Measurements from ENCODE around the gene ETV6. TPM values are rescaled to one million over a fixed set of nuclear protein-coding genes. Genes with fewer than 3 reads are reported as not detected.
"Not testable (repeated sequence)": the region's sequence is repeated elsewhere in the genome, so short reads cannot be mapped to it uniquely, and the experiment has no call there.

The ETV6 gene
- total RNA-seq, 1 donor, result 11.2 TPM

DNA sequence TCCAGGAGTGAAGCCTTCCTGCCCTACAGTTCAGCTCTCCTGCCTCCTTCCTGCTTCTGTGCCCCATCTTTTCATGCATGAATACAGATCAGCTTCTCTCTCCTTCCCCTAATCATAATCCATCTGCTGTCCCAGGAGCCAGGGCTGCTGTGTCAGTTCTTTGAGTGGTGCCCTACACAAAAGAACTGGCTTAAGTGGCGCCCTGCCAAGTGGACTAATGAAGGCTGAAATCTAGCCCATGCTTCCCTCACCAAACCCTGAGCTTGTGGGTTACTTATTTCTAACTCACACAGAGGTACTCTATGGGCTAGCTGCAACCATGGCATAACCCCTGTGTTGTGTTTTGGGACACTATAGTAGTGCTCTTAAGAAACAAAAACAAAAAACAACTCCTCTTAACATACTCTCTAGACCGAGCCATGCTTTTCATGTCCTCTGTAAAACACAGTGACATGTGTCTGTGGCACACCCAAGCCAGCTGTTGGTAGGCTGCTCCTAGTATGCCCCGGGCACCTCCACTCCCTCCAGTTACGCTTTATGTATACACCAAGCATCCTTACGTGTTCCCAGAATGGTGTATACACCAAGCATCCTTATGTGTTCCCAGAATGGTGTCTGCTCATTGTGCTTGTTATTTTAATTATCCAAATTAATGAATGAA lies 19.3 kb upstream of the ETV6 start:
- DNase-seq (ENCODE audit: low read depth), result no peak
- TF ChIP-seq, protein P1, sequence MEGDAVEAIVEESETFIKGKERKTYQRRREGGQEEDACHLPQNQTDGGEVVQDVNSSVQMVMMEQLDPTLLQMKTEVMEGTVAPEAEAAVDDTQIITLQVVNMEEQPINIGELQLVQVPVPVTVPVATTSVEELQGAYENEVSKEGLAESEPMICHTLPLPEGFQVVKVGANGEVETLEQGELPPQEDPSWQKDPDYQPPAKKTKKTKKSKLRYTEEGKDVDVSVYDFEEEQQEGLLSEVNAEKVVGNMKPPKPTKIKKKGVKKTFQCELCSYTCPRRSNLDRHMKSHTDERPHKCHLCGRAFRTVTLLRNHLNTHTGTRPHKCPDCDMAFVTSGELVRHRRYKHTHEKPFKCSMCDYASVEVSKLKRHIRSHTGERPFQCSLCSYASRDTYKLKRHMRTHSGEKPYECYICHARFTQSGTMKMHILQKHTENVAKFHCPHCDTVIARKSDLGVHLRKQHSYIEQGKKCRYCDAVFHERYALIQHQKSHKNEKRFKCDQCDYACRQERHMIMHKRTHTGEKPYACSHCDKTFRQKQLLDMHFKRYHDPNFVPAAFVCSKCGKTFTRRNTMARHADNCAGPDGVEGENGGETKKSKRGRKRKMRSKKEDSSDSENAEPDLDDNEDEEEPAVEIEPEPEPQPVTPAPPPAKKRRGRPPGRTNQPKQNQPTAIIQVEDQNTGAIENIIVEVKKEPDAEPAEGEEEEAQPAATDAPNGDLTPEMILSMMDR (IDR thresholded peaks at IDR 0.05; ENCODE audit: insufficient read depth, low read depth, low read length), result no peak
- H3K4me3 ChIP-seq (ENCODE audit: low read depth, low read length), result no peak overlapping the region

DNA sequence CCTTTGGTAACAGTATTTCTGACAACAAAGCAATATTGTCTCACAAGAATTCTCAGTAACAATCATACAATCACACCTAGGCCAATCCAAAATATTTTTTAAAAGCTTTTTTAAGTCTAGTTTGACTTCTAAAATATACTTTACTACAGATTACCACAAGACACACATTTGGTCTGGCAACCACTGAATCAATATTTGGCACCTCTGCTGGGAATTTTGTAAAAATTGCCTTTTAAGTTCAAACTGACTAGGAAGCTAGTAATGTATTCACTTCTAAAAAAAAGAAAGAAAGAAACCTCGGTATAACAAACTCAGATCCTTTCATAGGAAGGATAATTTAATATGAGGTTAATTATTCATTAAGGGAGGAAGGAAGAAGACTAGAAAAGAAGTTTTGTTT lies 18.2 kb upstream of the ETV6 start:
- H3K4me3 ChIP-seq (ENCODE audit: low read depth, low read length), result no peak overlapping the region
- DNase-seq (ENCODE audit: low read depth), result no peak
- TF ChIP-seq, protein P1 (IDR thresholded peaks at IDR 0.05; ENCODE audit: insufficient read depth, low read depth, low read length), result no peak

DNA sequence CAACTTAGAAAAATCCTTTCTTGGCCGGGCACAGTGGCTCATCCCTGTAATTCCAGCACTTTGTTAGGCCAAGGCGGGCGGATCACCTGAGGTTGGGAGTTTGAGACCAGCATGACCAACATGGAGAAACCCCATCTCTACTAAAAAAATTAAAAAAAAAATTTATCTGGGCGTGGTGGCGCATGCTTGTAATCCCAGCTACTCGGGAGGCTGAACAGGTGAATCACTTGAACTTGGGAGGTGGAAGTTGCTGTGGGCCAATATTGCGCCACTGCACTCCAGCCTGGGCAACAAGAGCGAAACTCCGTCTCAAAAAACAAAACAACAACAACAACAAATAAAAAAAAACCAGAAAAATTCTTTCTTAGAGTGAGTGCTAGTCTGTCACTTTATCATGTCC lies 17.6 kb upstream of the ETV6 start:
- H3K4me3 ChIP-seq (ENCODE audit: low read depth, low read length); DNase-seq (ENCODE audit: low read depth): not testable (repeated sequence)

DNA sequence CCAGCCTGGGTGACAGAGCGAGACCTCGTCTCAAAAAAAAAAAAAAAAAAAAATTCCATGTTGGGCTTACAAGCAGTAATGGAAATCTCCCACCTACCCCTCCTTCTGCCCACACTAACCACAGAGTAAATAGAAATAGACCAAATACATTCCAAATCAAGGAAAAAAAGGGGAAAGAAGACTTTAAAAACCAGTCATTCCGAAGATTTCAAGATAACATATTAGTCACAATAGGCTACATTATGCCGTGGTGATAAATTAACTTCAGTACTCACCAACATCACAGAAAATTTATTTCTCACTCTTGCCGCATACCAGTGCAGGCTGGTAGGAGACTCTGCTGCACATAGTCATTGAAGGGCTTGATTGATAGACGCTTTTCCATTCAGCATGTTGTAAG lies 15.5 kb upstream of the ETV6 start:
- no peak overlapping the region for H3K4me3 ChIP-seq (ENCODE audit: low read depth, low read length)
- DNase-seq (ENCODE audit: low read depth), result no peak
- TF ChIP-seq, protein P1 (IDR thresholded peaks at IDR 0.05; ENCODE audit: insufficient read depth, low read depth, low read length), result no peak

DNA sequence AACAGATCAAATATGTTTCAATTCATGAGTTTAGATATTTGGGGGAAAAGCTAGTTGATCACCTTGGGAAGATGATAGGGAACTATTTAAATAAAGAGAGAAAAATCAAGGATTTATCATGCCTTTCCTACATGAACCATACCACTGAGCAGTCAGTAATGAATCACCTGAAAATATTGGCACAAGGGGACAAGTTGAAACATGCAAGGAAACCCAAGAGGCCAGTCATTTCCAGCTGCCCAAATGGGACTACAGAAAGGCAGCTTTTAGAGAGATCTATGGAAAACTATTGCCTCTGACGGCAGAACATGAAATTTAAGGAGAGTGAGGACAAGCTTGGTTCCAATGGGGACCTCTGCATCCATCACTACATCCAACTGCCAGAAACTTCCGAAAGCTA lies 14.1 kb upstream of the ETV6 start:
- DNase-seq (ENCODE audit: low read depth), result no peak
- TF ChIP-seq, protein P1 (IDR thresholded peaks at IDR 0.05; ENCODE audit: insufficient read depth, low read depth, low read length), result no peak
- H3K4me3 ChIP-seq (ENCODE audit: low read depth, low read length), result no peak overlapping the region

DNA sequence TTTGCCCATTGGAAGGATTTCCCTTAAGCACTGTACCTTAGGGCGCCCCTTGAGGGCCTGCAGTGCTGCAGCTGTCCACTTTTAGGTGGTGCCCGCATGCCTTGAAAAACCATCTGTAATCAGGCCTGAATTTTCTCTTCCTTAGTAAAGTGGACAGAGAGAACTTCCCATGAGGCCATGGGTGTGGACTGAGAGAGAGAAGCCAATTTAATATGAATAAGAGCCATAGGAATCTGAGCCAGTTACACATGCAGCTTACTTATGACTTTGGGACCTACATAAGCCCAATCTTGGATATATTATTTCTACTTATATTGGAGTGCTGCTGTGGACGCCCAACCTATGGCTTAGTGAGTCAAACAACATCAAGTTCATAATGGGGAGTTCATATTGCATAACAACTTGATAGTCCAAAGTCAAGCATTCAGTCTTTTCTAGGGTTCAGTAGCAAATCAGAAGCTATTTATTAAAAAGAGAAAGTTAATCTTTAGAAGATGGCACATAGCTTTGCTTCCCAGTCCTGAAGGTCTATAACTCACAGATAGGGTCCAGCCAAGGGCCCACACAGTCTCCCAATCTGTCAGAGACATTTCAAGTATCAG lies 11.1 kb upstream of the ETV6 start:
- DNase-seq (ENCODE audit: low read depth), result no peak
- TF ChIP-seq, protein P1 (IDR thresholded peaks at IDR 0.05; ENCODE audit: insufficient read depth, low read depth, low read length), result no peak
- H3K4me3 ChIP-seq (ENCODE audit: low read depth, low read length), result no peak overlapping the region

DNA sequence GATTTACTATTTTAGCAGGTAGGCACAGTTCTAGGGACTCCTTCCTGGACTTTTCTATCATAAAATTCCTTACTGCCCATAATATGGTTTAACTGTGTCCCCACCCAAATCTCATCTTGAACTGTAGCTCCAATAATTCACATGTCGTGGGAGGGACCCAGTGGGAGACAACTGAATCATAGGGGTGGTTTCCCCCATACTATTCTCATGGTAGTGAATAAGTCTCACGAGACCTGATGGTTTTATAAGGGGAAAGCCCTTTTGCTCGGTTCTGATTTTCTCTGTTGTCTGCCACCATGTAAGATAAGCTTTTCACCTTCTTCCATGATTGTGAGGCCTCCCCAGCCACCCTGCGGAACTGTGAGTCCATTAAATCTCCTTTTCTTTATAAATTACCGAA lies 10.0 kb upstream of the ETV6 start:
- no peak for DNase-seq (ENCODE audit: low read depth)
- TF ChIP-seq, protein P1 (IDR thresholded peaks at IDR 0.05; ENCODE audit: insufficient read depth, low read depth, low read length), result no peak

More for the DNA sequence above, 10.0 kb upstream of the ETV6 start:
- H3K4me3 ChIP-seq (ENCODE audit: low read depth, low read length), result no peak overlapping the region
